ENCODE data around the gene LUZP1. TPM values are rescaled to one million over a fixed set of nuclear protein-coding genes. Genes with fewer than 3 reads are reported as not detected.

The LUZP1 gene
- total and polyA plus RNA-seq, 10 of the 15 experiments (the other 5 are each of a cell fraction or from before 2014, with no cell fraction given), result 11.3 to 28.2 (median 17.3) TPM

GRCh38 chr1:23179862-23180261, 11.2 kb upstream of the LUZP1 start:
- POLR2A ChIA-PET, result interaction anchor here (0.7 to 0.9 kb wide), 2 partner anchors 77 kb away, joined by 3 read pairs; no protein-coding TSS in a partner anchor
- intact Hi-C loops (cut with micrococcal nuclease; ENCODE audit: unreplicated experiment), result no loop called here
- no peak overlapping the region for H2AFZ ChIP-seq (ENCODE audit: control insufficient read depth, low read depth, low read length)

More at GRCh38 chr1:23179862-23180261, 11.2 kb upstream of the LUZP1 start:
- DNase-seq (ENCODE audit: low read depth, low spot score) (no peak), ATAC-seq (no peak), FAIRE-seq (no peak)
- CTCF ChIA-PET, result interaction anchor here (1.6 to 22.0 kb wide), 3 partner anchors 10 to 85 kb away, joined by 4 to 961 read pairs (median 5); no protein-coding TSS in a partner anchor
- RAD21 ChIA-PET (ENCODE audit: unreplicated experiment), result interaction anchor here (0.6 to 5.5 kb wide), 3 partner anchors 11 to 81 kb away, joined by 3 to 71 read pairs (median 4); partner anchors contain the start of gene LUZP1
- Histone ChIP-seq H3K9ac (ENCODE audit: control insufficient read depth, insufficient read depth, low read length) (no peak overlapping the region), H3K4me1 (ENCODE audit: control insufficient read depth, insufficient read depth, low read length) (peaks cover 13% of the 10 kb centered on the region), H3K9me3 (replicated peaks; ENCODE audit: control insufficient read depth, insufficient read depth, low read length) (no peaks in the 10 kb centered on the region), H3K79me2 (ENCODE audit: control insufficient read depth, insufficient read depth, low read length) (no peaks in the 10 kb centered on the region), H4K20me1 (ENCODE audit: control insufficient read depth, insufficient read depth) (no peaks in the 10 kb centered on the region), H3K27ac (ENCODE audit: control insufficient read depth, insufficient read depth) (no peak overlapping the region), H3K27me3 (replicated peaks in 1 of 2; ENCODE audit: control insufficient read depth in 2 of 2, insufficient read depth in 2 of 2, low read length in 1 of 2) (no peaks in the 10 kb centered on the region), H3K4me2 (ENCODE audit: control insufficient read depth, insufficient read depth) (no peak overlapping the region), H3K4me3 (no peak overlapping the region), H3K36me3 (ENCODE audit: control insufficient read depth in 2 of 2, insufficient read depth in 2 of 2, low read length in 1 of 2) (no peaks in the 10 kb centered on the region)
- SMC1A ChIA-PET (ENCODE audit: uncharacterized antibody, unreplicated experiment), result interaction anchor here (1.4 to 15.5 kb wide), 4 partner anchors 67 to 85 kb away, joined by 13 to 199 read pairs (median 57); no protein-coding TSS in a partner anchor
- TF ChIP-seq RCOR1 (conservative IDR thresholded peaks at IDR 0.05; ENCODE audit: low read depth, low read length) (no peak), NFIC (IDR thresholded peaks at IDR 0.05; ENCODE audit: low read depth, low read length) (no peak), PAX8 (IDR thresholded peaks at IDR 0.05) (no peak), BMI1 (IDR thresholded peaks at IDR 0.05; ENCODE audit: borderline replicate concordance) (no peak), SIN3A (IDR thresholded peaks at IDR 0.05; ENCODE audit: low read depth, low read length) (no peak), TBL1XR1 (IDR thresholded peaks at IDR 0.05; ENCODE audit: low read depth, low read length) (no peak), FOXK2 (IDR thresholded peaks at IDR 0.05) (no peak), EGR1 (IDR thresholded peaks at IDR 0.05; ENCODE audit: borderline replicate concordance in 1 of 2, low read depth in 2 of 2, low read length in 2 of 2) (no peak), TCF7 (IDR thresholded peaks at IDR 0.05; ENCODE audit: borderline replicate concordance) (no peak), TCF3 (IDR thresholded peaks at IDR 0.05; ENCODE audit: borderline replicate concordance, insufficient read depth, low read depth, low read length) (no peak), ESRRA (IDR thresholded peaks at IDR 0.05; ENCODE audit: low read length) (no peak), PML (IDR thresholded peaks at IDR 0.05; ENCODE audit: low read length) (no peak), RBBP5 (conservative IDR thresholded peaks at IDR 0.05) (no peak), SMAD1 (IDR thresholded peaks at IDR 0.05; ENCODE audit: low read depth, partially characterized antibody) (no peak), TAF1 (IDR thresholded peaks at IDR 0.05; ENCODE audit: borderline replicate concordance, low read depth, low read length) (no peak), BCL11A (IDR thresholded peaks at IDR 0.05; ENCODE audit: low read depth, low read length) (no peak)
- TF ChIP-seq, protein P1, sequence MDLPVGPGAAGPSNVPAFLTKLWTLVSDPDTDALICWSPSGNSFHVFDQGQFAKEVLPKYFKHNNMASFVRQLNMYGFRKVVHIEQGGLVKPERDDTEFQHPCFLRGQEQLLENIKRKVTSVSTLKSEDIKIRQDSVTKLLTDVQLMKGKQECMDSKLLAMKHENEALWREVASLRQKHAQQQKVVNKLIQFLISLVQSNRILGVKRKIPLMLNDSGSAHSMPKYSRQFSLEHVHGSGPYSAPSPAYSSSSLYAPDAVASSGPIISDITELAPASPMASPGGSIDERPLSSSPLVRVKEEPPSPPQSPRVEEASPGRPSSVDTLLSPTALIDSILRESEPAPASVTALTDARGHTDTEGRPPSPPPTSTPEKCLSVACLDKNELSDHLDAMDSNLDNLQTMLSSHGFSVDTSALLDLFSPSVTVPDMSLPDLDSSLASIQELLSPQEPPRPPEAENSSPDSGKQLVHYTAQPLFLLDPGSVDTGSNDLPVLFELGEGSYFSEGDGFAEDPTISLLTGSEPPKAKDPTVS (IDR thresholded peaks at IDR 0.05; ENCODE audit: low read depth, low read length), result no peak
- TF ChIP-seq, protein P2, sequence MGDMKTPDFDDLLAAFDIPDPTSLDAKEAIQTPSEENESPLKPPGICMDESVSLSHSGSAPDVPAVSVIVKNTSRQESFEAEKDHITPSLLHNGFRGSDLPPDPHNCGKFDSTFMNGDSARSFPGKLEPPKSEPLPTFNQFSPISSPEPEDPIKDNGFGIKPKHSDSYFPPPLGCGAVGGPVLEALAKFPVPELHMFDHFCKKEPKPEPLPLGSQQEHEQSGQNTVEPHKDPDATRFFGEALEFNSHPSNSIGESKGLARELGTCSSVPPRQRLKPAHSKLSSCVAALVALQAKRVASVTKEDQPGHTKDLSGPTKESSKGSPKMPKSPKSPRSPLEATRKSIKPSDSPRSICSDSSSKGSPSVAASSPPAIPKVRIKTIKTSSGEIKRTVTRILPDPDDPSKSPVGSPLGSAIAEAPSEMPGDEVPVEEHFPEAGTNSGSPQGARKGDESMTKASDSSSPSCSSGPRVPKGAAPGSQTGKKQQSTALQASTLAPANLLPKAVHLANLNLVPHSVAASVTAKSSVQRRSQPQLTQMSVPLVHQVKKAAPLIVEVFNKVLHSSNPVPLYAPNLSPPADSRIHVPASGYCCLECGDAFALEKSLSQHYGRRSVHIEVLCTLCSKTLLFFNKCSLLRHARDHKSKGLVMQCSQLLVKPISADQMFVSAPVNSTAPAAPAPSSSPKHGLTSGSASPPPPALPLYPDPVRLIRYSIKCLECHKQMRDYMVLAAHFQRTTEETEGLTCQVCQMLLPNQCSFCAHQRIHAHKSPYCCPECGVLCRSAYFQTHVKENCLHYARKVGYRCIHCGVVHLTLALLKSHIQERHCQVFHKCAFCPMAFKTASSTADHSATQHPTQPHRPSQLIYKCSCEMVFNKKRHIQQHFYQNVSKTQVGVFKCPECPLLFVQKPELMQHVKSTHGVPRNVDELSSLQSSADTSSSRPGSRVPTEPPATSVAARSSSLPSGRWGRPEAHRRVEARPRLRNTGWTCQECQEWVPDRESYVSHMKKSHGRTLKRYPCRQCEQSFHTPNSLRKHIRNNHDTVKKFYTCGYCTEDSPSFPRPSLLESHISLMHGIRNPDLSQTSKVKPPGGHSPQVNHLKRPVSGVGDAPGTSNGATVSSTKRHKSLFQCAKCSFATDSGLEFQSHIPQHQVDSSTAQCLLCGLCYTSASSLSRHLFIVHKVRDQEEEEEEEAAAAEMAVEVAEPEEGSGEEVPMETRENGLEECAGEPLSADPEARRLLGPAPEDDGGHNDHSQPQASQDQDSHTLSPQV (IDR thresholded peaks at IDR 0.05), result no peak
- TF ChIP-seq, protein P3, sequence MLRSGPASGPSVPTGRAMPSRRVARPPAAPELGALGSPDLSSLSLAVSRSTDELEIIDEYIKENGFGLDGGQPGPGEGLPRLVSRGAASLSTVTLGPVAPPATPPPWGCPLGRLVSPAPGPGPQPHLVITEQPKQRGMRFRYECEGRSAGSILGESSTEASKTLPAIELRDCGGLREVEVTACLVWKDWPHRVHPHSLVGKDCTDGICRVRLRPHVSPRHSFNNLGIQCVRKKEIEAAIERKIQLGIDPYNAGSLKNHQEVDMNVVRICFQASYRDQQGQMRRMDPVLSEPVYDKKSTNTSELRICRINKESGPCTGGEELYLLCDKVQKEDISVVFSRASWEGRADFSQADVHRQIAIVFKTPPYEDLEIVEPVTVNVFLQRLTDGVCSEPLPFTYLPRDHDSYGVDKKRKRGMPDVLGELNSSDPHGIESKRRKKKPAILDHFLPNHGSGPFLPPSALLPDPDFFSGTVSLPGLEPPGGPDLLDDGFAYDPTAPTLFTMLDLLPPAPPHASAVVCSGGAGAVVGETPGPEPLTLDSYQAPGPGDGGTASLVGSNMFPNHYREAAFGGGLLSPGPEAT (IDR thresholded peaks at IDR 0.05; ENCODE audit: low read depth), result no peak
- in situ Hi-C loops (cut with MboI), result no loop called here
- no TSS peak for BruUV-seq (replicated peaks)
- 20% methylated on average over 2 of the region's 2 CpGs for WGBS (ENCODE audit: insufficient coverage, insufficient replicate concordance, low lambda C conversion rate, missing lambda C conversion rate)

Measured in GM12878 (cell line).